Activated T-cell treated with anti-CD3 and anti-CD28 coated beads, Interleukin-2, amount 50 U/mL, for 1 hour (primary cell): Measurements from ENCODE around the gene TFPI.
"Not testable (repeated sequence)": the region's sequence is repeated elsewhere in the genome, so short reads cannot be mapped to it uniquely, and the experiment has no call there.

Experiments
- DNase-seq: peaks from one replicate; pipeline ENCODE4 v3.0.0-alpha.2; 2020

The TFPI gene

GRCh38 chr2:187552828-187553681, 1.2 kb downstream of the TFPI start:
- no peak for DNase-seq

- no peak for DNase-seq
These were observed 1.9 kb downstream of the TFPI start for GRCh38 chr2:187552381-187552780.

- DNase-seq = no peak
These were observed 3.4 kb downstream of the TFPI start for GRCh38 chr2:187550857-187551256.

- no peak for DNase-seq
These were observed 4.2 kb downstream of the TFPI start for GRCh38 chr2:187549951-187550555.

- no peak for DNase-seq
These were observed 5.0 kb downstream of the TFPI start for GRCh38 chr2:187549193-187549592.

- no peak for DNase-seq
These were observed 5.6 kb downstream of the TFPI start for GRCh38 chr2:187548656-187549055.

GRCh38 chr2:187547353-187547979, 6.8 kb downstream of the TFPI start:
- DNase-seq = no peak

GRCh38 chr2:187546762-187547333, 7.4 kb downstream of the TFPI start:
- no peak for DNase-seq

GRCh38 chr2:187545238-187545751, 8.9 kb downstream of the TFPI start:
- no peak for DNase-seq

- DNase-seq = no peak
These were observed 9.7 kb downstream of the TFPI start for GRCh38 chr2:187544371-187545080.

- no peak for DNase-seq
These were observed 10.7 kb downstream of the TFPI start for GRCh38 chr2:187543488-187543887.

- DNase-seq = no peak
These were observed 12.1 kb downstream of the TFPI start for GRCh38 chr2:187542123-187542522.

GRCh38 chr2:187541086-187542085, 12.8 kb downstream of the TFPI start:
- no peak for DNase-seq

GRCh38 chr2:187538222-187538621, 16.0 kb downstream of the TFPI start:
- not testable (repeated sequence) for DNase-seq

GRCh38 chr2:187535381-187535780, 18.9 kb downstream of the TFPI start:
- not testable (repeated sequence) for DNase-seq

GRCh38 chr2:187532333-187533120, 21.7 kb downstream of the TFPI start:
- DNase-seq = no peak

- DNase-seq = no peak
These were observed 24.1 kb downstream of the TFPI start for GRCh38 chr2:187529977-187530721.

GRCh38 chr2:187529248-187529976, 24.8 kb downstream of the TFPI start:
- DNase-seq = no peak

GRCh38 chr2:187528042-187528441, 26.2 kb downstream of the TFPI start:
- DNase-seq = no peak
